Middle frontal gyrus (tissue), 1 donor: ENCODE measurements around the gene HSPA12B.

Experiments used
- DNase-seq: peaks from one replicate; pipeline ENCODE4 v3.0.0-alpha.2; 2015; ENCODE audit warnings: low spot score; ENCODE audit errors: extremely low spot score

Gene HSPA12B

GRCh38 chr20:3729378-3729777 is 3.1 kb upstream of the HSPA12B start:
- DNase-seq, result no peak

- DNase-seq, result no peak
These were observed 2.5 kb upstream of the HSPA12B start for GRCh38 chr20:3729811-3730540.

DNA sequence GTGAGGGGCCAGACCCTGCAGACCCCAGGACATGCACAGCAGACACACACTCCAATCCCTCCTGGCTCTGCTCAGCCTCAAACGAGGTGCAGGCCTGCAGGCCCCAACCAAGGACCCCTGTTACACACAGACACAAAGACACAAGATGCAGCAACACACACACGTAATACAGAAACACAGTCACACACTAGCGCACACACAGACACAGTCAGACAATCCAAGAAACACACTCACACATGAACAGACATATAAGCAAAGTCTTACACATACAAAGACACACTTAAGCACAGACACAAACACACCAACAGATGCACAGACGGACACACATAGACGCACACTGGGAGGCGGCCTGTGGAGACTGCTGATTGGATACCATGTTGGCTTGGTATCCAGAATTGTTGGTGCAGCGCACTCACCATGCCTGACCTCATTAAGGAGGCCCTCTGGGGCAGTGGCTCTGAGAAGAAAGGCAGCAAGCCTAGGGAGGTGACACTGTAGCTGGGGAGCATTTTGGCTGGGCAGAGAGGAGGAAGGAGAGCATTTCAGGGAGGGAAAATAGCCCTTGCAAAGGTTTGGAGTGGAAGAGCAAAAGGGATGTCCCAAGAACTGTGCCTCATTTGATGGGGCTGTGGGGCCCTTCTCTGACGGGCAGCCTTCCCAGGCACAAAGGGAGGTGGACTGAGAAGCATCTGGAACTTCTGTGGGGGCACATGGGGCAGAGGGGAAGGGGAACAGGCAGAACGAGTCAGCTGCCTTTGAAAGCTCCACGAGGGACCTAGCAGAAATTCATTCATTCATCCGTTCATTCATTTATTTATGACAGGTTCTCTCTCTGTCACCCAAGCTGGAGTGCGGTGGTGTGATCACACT is 1.4 kb upstream of the HSPA12B start:
- DNase-seq, result no peak

DNA sequence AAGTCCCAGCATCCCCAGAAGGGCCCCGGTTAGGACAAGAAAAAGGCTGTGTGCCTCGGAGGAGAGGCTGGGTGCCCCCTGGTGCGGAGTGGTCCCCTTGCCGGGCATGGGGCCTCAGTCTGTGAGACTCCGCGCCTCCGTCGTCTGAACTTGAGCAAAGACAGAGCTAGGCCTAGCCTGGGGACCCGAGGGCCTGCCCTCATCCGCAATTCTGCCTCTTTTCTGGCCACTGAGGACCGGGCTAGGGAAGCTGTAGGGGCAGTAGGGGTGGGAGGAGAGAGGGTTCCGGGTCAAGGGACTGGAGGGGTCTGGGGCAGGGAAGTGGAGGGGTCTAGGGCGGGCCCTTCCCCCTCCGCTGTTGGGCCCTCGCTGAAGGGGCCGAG is 550 bp upstream of the HSPA12B start:
- no peak for DNase-seq

GRCh38 chr20:3733119-3733995 is 872 bp downstream of the HSPA12B start:
- DNase-seq, result no peak

DNA sequence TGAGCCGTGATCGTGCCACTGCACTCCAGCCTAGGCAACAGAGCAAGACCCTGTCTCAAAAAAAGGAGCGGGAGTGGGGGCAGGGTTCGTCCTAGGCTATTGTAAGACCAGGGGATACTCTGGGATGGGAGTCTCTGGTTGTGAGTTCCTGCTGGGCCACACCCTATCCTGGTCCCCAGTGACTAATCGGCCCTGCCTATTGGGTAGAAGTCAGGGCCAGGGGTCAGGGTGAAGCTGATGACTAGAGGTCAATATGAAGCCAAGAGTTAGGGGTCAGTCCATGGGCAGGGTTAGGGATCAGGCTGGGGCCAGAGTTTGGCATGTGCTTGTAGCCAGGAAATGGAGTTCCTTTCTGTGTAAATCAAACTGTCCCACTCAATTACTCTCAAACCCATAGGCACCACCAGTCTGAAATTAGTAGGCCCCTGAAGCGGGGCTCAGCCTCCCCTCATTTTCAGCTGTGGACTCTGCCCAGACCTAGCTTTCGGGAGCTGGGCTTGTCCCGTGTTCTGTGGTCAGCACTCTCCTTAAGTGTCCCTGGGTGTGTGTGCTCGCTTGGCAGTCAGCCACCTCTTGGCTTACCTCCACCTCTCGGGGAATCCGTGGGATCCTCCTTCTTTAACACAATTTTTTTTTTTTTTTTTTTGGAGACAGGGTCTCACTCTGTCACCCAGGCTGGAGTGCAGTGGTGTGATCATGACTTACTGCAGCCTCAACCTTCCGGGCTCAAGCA is 1.8 kb downstream of the HSPA12B start:
- DNase-seq, result no peak

DNA sequence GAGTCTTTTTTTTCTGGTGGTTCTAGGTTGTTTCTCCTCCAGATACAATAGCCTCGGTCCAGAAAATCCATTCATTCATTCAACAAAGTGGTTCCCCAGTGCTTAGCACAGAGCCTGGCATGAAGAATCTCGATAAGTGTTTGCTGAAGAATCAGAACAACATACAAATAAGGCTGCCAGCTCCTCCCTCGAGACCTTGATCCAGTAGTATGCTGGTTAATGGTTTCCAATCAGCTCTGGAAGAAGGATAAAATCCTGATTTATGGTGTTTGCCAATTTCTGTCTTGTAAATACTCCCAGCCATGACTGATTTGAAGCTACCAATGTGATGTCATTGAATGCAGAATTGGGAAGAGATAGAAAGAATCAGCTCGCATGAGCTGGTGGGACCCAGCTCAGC is 3.3 kb downstream of the HSPA12B start:
- no peak for DNase-seq

- no peak for DNase-seq
These were observed 5.9 kb downstream of the HSPA12B start for GRCh38 chr20:3738111-3739053.

DNA sequence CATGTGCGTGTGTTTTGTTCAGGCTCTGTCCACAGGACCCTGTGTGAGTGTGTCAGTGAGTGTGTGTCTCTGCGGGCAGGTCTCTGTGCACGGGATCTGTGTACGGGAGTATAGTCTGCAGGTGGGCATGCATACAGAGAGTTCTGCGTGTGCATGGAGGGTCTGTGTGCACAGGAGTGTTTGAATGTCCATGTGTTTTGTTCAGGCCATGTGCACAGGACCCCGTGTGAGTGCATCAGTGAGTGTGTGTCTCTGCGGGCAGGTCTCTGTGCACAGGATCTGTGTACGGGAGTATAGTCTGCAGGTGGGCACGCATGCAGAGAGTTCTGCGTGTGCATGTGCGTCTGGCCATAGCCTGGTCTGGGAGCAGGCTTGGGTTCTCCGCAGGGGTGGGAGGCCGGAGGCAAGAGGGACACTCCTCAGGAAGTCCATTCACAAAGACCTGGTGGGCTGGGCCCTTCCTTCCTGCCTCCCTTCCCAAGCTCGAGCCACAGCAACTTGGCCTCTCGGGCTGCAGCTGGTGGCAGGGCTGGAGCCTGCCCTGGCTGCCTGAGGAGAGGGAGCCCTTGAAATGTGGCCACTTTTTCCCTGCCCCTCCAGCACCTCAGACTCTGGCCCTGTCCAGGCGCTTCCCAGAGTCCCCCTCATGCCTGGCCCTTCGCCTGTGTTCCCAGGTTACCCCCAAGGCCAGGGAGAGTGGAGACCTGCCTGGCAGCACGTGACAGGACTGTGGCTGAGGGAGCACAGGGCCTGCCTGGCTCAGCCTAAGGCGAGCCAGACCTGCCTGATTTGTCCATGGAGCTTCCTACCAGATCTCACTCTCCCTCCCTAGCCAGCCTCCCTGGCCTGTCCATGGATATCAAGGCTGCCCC is 6.8 kb downstream of the HSPA12B start:
- no peak for DNase-seq

GRCh38 chr20:3739926-3740451 is 7.5 kb downstream of the HSPA12B start:
- no peak for DNase-seq

- DNase-seq, result no peak
These were observed 8.3 kb downstream of the HSPA12B start for GRCh38 chr20:3740615-3741301.

DNA sequence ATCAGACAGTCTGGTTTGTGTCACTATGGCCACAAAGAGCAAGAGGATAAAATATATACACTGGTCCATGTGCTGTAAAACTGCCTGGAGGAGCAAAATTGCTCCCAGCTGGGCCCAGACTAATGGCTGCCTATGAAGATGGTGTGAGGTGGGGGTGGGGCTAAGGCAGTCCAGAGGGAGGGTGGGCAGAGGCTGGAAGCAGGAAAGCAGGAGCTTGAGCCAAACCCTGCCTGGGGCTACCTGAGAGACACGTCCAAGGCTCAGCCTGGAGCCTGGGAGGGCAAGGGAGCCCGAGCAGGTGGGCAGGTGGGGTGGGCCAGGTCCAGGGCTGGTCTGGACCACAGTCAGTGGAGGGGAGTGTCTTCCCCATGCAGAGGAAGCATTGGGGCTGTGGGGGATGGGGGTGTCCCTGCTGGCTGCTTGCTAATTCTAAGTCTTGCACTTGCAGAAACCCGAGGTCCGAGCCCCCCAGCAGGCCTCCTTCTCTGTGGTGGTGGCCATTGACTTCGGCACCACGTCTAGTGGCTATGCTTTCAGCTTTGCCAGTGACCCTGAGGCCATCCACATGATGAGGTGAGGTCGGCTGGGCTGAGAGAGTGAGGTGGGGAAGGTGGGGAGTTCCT is 9.5 kb downstream of the HSPA12B start:
- DNase-seq, result no peak

DNA sequence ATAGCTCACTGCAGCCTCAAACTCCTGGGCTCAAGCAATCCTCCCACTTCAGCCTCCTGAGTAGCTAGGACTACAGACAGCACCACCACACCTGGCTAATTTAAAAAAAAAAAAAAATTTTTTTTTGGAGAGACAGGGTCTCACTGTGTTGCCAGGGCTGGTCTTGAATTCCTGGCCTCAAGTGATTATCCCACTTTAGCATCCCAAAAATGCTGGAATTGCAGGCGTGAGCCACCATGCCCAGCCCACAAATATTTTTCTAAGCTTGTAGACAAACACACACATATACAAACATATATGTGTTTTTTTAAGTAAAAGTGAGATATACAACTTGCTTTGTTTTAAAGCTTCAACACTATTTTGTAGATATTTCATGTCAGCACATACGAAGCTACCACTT is 10.8 kb downstream of the HSPA12B start:
- no peak for DNase-seq

GRCh38 chr20:3744037-3744436 is 11.6 kb downstream of the HSPA12B start:
- no peak for DNase-seq

DNA sequence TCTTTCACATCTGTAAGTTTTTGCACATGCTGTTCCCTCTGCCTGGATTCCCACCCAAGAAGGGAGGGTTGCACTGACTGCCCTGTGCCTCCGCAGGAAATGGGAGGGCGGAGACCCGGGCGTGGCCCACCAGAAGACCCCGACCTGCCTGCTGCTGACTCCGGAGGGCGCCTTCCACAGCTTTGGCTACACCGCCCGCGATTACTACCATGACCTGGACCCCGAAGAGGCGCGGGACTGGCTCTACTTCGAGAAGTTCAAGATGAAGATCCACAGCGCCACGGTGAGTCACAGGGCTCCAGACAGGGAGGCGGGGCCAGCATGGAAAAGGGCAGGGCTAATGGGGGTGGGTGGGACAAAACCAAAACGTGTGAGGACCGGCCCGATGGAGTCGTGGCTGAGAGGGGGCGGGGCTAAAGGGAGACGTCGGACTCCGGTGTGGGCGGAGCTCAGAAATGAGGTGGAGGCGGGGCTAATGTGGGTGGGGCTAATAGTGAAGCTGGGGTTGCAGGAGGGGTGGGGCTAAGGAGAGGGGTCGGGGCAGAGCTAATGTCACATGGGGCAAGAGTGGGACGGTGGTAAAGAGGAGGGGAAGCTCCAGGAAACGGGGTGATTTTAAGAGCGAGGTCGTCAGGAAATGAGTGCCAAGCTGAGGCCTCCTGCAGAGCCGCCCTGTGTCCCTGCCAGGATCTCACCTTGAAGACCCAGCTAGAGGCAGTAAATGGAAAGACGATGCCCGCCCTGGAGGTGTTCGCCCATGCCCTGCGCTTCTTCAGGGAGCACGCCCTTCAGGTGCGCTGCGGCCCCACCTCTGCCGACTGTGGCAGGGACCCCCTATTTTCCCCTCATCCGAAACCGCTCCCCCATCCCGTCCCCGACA is 12.6 kb downstream of the HSPA12B start:
- DNase-seq, result no peak

GRCh38 chr20:3745686-3746173 is 13.2 kb downstream of the HSPA12B start:
- DNase-seq, result no peak

- no peak for DNase-seq
These were observed 15.0 kb downstream of the HSPA12B start for GRCh38 chr20:3747471-3747870.
